ENCODE data around the gene NAV3.

Gene NAV3

GRCh38 chr12:78155546-78155945 is 324.9 kb downstream of the NAV3 start:
- Histone ChIP-seq H3K9ac (no peak overlapping the region), H3K4me3 (no peak overlapping the region), H4K20me1 (no peaks in the 10 kb centered on the region), H3K9me3 (replicated peaks in 1 of 11) (no peaks in the 10 kb centered on the region), H3K36me3 (no peaks in the 10 kb centered on the region), H3K4me2 (no peak overlapping the region), H3K27ac (no peak overlapping the region), H3K27me3 (no peaks in the 10 kb centered on the region), H3K4me1 (peaks cover 0 to 7% (median 0%) of the 10 kb centered on the region in 10 experiments; a peak in 1 of 20 replicates)
- TF ChIP-seq Cebpa-rat (IDR thresholded peaks at IDR 0.05), result no peak

GRCh38 chr12:78156751-78157150 is 326.1 kb downstream of the NAV3 start:
- no peaks in the 10 kb centered on the region for H4K20me1 ChIP-seq
- no peak overlapping the region for H3K9ac ChIP-seq
- H3K4me3 ChIP-seq, result no peak overlapping the region
- no peaks in the 10 kb centered on the region for H3K9me3 ChIP-seq (replicated peaks in 1 of 11)
- no peaks in the 10 kb centered on the region for H3K27me3 ChIP-seq
- H3K4me1 ChIP-seq, result peaks cover 0 to 7% (median 0%) of the 10 kb centered on the region in 10 experiments; a peak in 1 of 20 replicates
- no peak overlapping the region for H3K27ac ChIP-seq
- no peak for TF ChIP-seq Cebpa-rat (IDR thresholded peaks at IDR 0.05)
- H3K36me3 ChIP-seq, result no peaks in the 10 kb centered on the region
- no peak overlapping the region for H3K4me2 ChIP-seq

GRCh38 chr12:78157199-78157598 is 326.5 kb downstream of the NAV3 start:
- no peak for TF ChIP-seq Cebpa-rat (IDR thresholded peaks at IDR 0.05)
- no peaks in the 10 kb centered on the region for H3K27me3 ChIP-seq
- H4K20me1 ChIP-seq, result no peaks in the 10 kb centered on the region
- no peaks in the 10 kb centered on the region for H3K36me3 ChIP-seq
- no peak overlapping the region for H3K4me3 ChIP-seq
- H3K4me2 ChIP-seq, result no peak overlapping the region
- peaks cover 0 to 7% (median 0%) of the 10 kb centered on the region in 10 experiments; a peak in 1 of 20 replicates for H3K4me1 ChIP-seq
- H3K9ac ChIP-seq, result no peak overlapping the region
- H3K27ac ChIP-seq, result no peak overlapping the region
- H3K9me3 ChIP-seq (replicated peaks in 1 of 11), result no peaks in the 10 kb centered on the region

- TF ChIP-seq Cebpa-rat (IDR thresholded peaks at IDR 0.05), result no peak
- Histone ChIP-seq H3K4me3 (no peak overlapping the region), H4K20me1 (no peaks in the 10 kb centered on the region), H3K4me1 (peaks cover 0 to 10% (median 0%) of the 10 kb centered on the region in 10 experiments; a peak in 1 of 20 replicates), H3K36me3 (no peaks in the 10 kb centered on the region), H3K27me3 (no peaks in the 10 kb centered on the region), H3K9ac (no peak overlapping the region), H3K9me3 (replicated peaks in 1 of 11) (no peaks in the 10 kb centered on the region), H3K4me2 (no peak overlapping the region), H3K27ac (no peak overlapping the region)
Measured at GRCh38 chr12:78164154-78164553, 333.5 kb downstream of the NAV3 start.

- Histone ChIP-seq H3K27ac (no peak overlapping the region), H3K4me2 (no peak overlapping the region), H3K27me3 (no peaks in the 10 kb centered on the region), H3K4me3 (no peak overlapping the region), H3K9ac (no peak overlapping the region), H4K20me1 (no peaks in the 10 kb centered on the region), H3K36me3 (no peaks in the 10 kb centered on the region), H3K9me3 (replicated peaks in 1 of 11) (no peaks in the 10 kb centered on the region), H3K4me1 (peaks cover 0 to 19% (median 10%) of the 10 kb centered on the region in 10 experiments; a peak in 13 of 20 replicates)
- no peak for TF ChIP-seq Cebpa-rat (IDR thresholded peaks at IDR 0.05)
Measured at GRCh38 chr12:78167510-78167909, 336.8 kb downstream of the NAV3 start.

GRCh38 chr12:78171061-78171460 is 340.4 kb downstream of the NAV3 start:
- Histone ChIP-seq H3K4me1 (peaks cover 0 to 19% (median 10%) of the 10 kb centered on the region in 10 experiments; a peak in 12 of 20 replicates), H3K9ac (no peak overlapping the region), H3K4me2 (peak overlapping the region in 2 of 11 experiments; percentile 64 to 70; a peak in 3 of 22 replicates), H3K9me3 (replicated peaks in 1 of 11) (no peaks in the 10 kb centered on the region), H3K36me3 (no peaks in the 10 kb centered on the region), H3K27ac (no peak overlapping the region), H3K4me3 (no peak overlapping the region), H4K20me1 (no peaks in the 10 kb centered on the region), H3K27me3 (no peaks in the 10 kb centered on the region)
- no peak for TF ChIP-seq Cebpa-rat (IDR thresholded peaks at IDR 0.05)

GRCh38 chr12:78176643-78177042 is 345.9 kb downstream of the NAV3 start:
- Histone ChIP-seq H3K4me1 (no peaks in the 10 kb centered on the region), H4K20me1 (no peaks in the 10 kb centered on the region), H3K27me3 (no peaks in the 10 kb centered on the region), H3K4me3 (no peak overlapping the region), H3K9me3 (replicated peaks in 1 of 11) (no peaks in the 10 kb centered on the region), H3K36me3 (no peaks in the 10 kb centered on the region), H3K27ac (no peak overlapping the region), H3K4me2 (no peak overlapping the region), H3K9ac (no peak overlapping the region)
- no peak for TF ChIP-seq Cebpa-rat (IDR thresholded peaks at IDR 0.05)

- H4K20me1 ChIP-seq, result no peaks in the 10 kb centered on the region
- no peaks in the 10 kb centered on the region for H3K27me3 ChIP-seq
- no peaks in the 10 kb centered on the region for H3K36me3 ChIP-seq
- no peak overlapping the region for H3K9ac ChIP-seq
- no peak overlapping the region for H3K27ac ChIP-seq
- no peak for TF ChIP-seq Cebpa-rat (IDR thresholded peaks at IDR 0.05)
- no peaks in the 10 kb centered on the region for H3K4me1 ChIP-seq
- no peak overlapping the region for H3K4me3 ChIP-seq
- no peak overlapping the region for H3K4me2 ChIP-seq
- no peaks in the 10 kb centered on the region for H3K9me3 ChIP-seq (replicated peaks in 1 of 11)
Measured at GRCh38 chr12:78177298-78177697, 346.6 kb downstream of the NAV3 start.

GRCh38 chr12:78179346-78179745 is 348.7 kb downstream of the NAV3 start:
- Histone ChIP-seq H3K4me2 (no peak overlapping the region), H3K27me3 (no peaks in the 10 kb centered on the region), H4K20me1 (no peaks in the 10 kb centered on the region), H3K27ac (no peak overlapping the region), H3K9me3 (replicated peaks in 1 of 11) (no peaks in the 10 kb centered on the region), H3K9ac (no peak overlapping the region), H3K4me1 (peaks cover 0 to 7% (median 0%) of the 10 kb centered on the region in 10 experiments; a peak in 1 of 20 replicates), H3K4me3 (no peak overlapping the region), H3K36me3 (no peaks in the 10 kb centered on the region)
- no peak for TF ChIP-seq Cebpa-rat (IDR thresholded peaks at IDR 0.05)

GRCh38 chr12:78181544-78182162 is 351.0 kb downstream of the NAV3 start:
- Histone ChIP-seq H3K27me3 (no peaks in the 10 kb centered on the region), H3K27ac (no peak overlapping the region), H3K4me2 (no peak overlapping the region), H3K9ac (no peak overlapping the region), H3K36me3 (no peaks in the 10 kb centered on the region), H3K4me1 (peaks cover 0 to 7% (median 0%) of the 10 kb centered on the region in 10 experiments; a peak in 1 of 20 replicates), H3K4me3 (no peak overlapping the region), H4K20me1 (no peaks in the 10 kb centered on the region), H3K9me3 (replicated peaks in 1 of 11) (no peaks in the 10 kb centered on the region)
- TF ChIP-seq Cebpa-rat (IDR thresholded peaks at IDR 0.05), result no peak

Measured in BLaER1 treated with 17β-estradiol and CSF1 and Interleukin-3, amounts not matched to agents 10 nM and 100 nM (cell line).